ENCODE results near the gene PTMS. TPM values are rescaled to one million over a fixed set of nuclear protein-coding genes. Genes with fewer than 3 reads are reported as not detected.

Gene PTMS
- total and polyA plus RNA-seq, 2 of the 13 experiments (the other 11 are each of a cell fraction or from before 2014, with no cell fraction given) = 40.5 to 82.4 TPM

GRCh38 chr12:6723607-6724408, 42.4 kb upstream of the PTMS start, which contains the start of gene COPS7A (continued):
- TF ChIP-seq ZNF691 (CRISPR knock-in tag; IDR thresholded peaks at IDR 0.05; ENCODE audit: borderline replicate concordance, low read depth) (no peak; the same call in 1 of the 2 replicates), CERS6 (CRISPR knock-in tag; IDR thresholded peaks at IDR 0.05) (no peak), KAT7 (CRISPR knock-in tag; IDR thresholded peaks at IDR 0.05; ENCODE audit: borderline replicate concordance) (peak; percentile 92; the same call in 1 of the 2 replicates), ARID3A (IDR thresholded peaks at IDR 0.05; ENCODE audit: low read depth, low read length) (peak; percentile 45), ZNF557 (CRISPR knock-in tag; IDR thresholded peaks at IDR 0.05) (peak; percentile 88; the same call in 1 of the 2 replicates), THRA (CRISPR knock-in tag; IDR thresholded peaks at IDR 0.05; ENCODE audit: borderline replicate concordance) (peak; percentile 69; the same call in 1 of the 2 replicates), SP2 (CRISPR knock-in tag; IDR thresholded peaks at IDR 0.05) (peak; percentile 85), MLX (CRISPR knock-in tag; IDR thresholded peaks at IDR 0.05) (peak; percentile 66; the same call in 1 of the 2 replicates), MTA1 (CRISPR knock-in tag; IDR thresholded peaks at IDR 0.05; ENCODE audit: borderline replicate concordance) (peak; percentile 89; the same call in 1 of the 2 replicates), CEBPB (IDR thresholded peaks at IDR 0.05; ENCODE audit: borderline replicate concordance, low read depth, low read length) (no peak), SKIL (CRISPR knock-in tag; IDR thresholded peaks at IDR 0.05; ENCODE audit: borderline replicate concordance) (no peak), TFDP2 (CRISPR knock-in tag; IDR thresholded peaks at IDR 0.05) (peak; percentile 95)

Measured in HepG2 (cell line).